GM21737 (cell line): Measurements from ENCODE around the gene CSAG2.

ENCODE experiments used
- ATAC-seq: cut with Tn5 transposase; IDR thresholded peaks from one replicate; pipeline ENCODE4 v1.9.1; 2021; ENCODE audit warnings: mild to moderate bottlenecking, moderate library complexity; ENCODE audit not compliant: unreplicated experiment

The CSAG2 gene

GRCh38 chrX:152674135-152674534 lies 34.9 kb downstream of the CSAG2 start:
- no peak for ATAC-seq

- ATAC-seq, result no peak
Observed at GRCh38 chrX:152663086-152663485, 46.0 kb downstream of the CSAG2 start.

GRCh38 chrX:152658302-152658701 lies 50.8 kb downstream of the CSAG2 start:
- ATAC-seq, result no peak
